Trophoblast cell (in vitro differentiated cells and primary cell): ENCODE measurements around the gene ST3GAL4.

ENCODE experiments used
- DNase-seq, 2 donors: peaks; one replicate each; pipeline ENCODE4 v3.0.0-alpha.2; 2016
- H2AFZ ChIP-seq: 2 replicates; pipeline ENCODE4 v1.6.1; 2013; ENCODE audit warnings: low read length, moderate library complexity, mild to moderate bottlenecking; ENCODE audit not compliant: insufficient read depth, poor library complexity
- H2AK5ac ChIP-seq: 2 replicates; pipeline ENCODE4 v1.6.1; 2013; ENCODE audit warnings: mild to moderate bottlenecking, low read length
- H2BK120ac ChIP-seq: 2 replicates; pipeline ENCODE4 v1.6.1; 2013; ENCODE audit warnings: low read length, mild to moderate bottlenecking, moderate library complexity; ENCODE audit not compliant: insufficient read depth, poor library complexity
- H2BK12ac ChIP-seq: 2 replicates; pipeline ENCODE4 v1.6.1; 2013; ENCODE audit warnings: mild to moderate bottlenecking, low read length, moderate library complexity
- H2BK5ac ChIP-seq: 2 replicates; pipeline ENCODE4 v1.6.1; 2013; ENCODE audit warnings: low read length, low read depth, moderate library complexity, mild to moderate bottlenecking; ENCODE audit not compliant: poor library complexity
- H3K14ac ChIP-seq: 2 replicates; pipeline ENCODE4 v1.6.1; 2013; ENCODE audit warnings: mild to moderate bottlenecking, low read length
- H3K18ac ChIP-seq: 2 replicates; pipeline ENCODE4 v1.6.1; 2013; ENCODE audit warnings: mild to moderate bottlenecking, low read length
- H3K23ac ChIP-seq: 2 replicates; pipeline ENCODE4 v1.6.1; 2013; ENCODE audit warnings: low read length
- H3K27ac ChIP-seq: 2 replicates; pipeline ENCODE4 v1.5.1; 2013; ENCODE audit warnings: low read depth, mild to moderate bottlenecking, inconsistent platforms, low read length, moderate library complexity
- H3K27me3 ChIP-seq: 2 replicates; pipeline ENCODE4 v1.6.1; 2013; ENCODE audit warnings: inconsistent platforms, mild to moderate bottlenecking, low read length, moderate library complexity; ENCODE audit not compliant: insufficient read depth
- H3K36me3 ChIP-seq, 2 experiments: 1 replicate in 1 of 2; 2 replicates in 1 of 2; pipeline ENCODE4 v1.6.1; 2013; ENCODE audit warnings: low read length in 2 of 2, mild to moderate bottlenecking in 2 of 2, moderate library complexity in 1 of 2; ENCODE audit not compliant: insufficient read depth in 2 of 2, control insufficient read depth in 1 of 2
- H3K4ac ChIP-seq: 2 replicates; pipeline ENCODE4 v1.6.1; 2013; ENCODE audit warnings: low read depth, mild to moderate bottlenecking, low read length, moderate library complexity
- H3K4me1 ChIP-seq, 2 experiments: 1 replicate in 1 of 2; 2 replicates in 1 of 2; pipeline ENCODE4 v1.6.1; 2013; ENCODE audit warnings: low read length in 2 of 2, mild to moderate bottlenecking in 2 of 2, moderate library complexity in 1 of 2; ENCODE audit not compliant: insufficient read depth in 2 of 2, control insufficient read depth in 1 of 2
- H3K4me2 ChIP-seq: 2 replicates; pipeline ENCODE4 v1.6.1; 2013; ENCODE audit warnings: inconsistent platforms, mild to moderate bottlenecking, low read length, moderate library complexity
- H3K4me3 ChIP-seq: 2 replicates; pipeline ENCODE4 v1.5.1; 2013; ENCODE audit warnings: mild to moderate bottlenecking, low read depth, low read length, inconsistent platforms
- H3K79me1 ChIP-seq: one replicate; pipeline ENCODE4 v1.6.1; 2013; ENCODE audit warnings: low read length
- H3K79me2 ChIP-seq: 2 replicates; pipeline ENCODE4 v1.6.1; 2013; ENCODE audit warnings: low read length, mild to moderate bottlenecking; ENCODE audit not compliant: control insufficient read depth, insufficient read depth, poor library complexity
- H3K9ac ChIP-seq: 2 replicates; pipeline ENCODE4 v1.6.1; 2013; ENCODE audit warnings: mild to moderate bottlenecking, low read length
- H3K9me3 ChIP-seq: 2 replicates; pipeline ENCODE4 v1.6.1; 2013; ENCODE audit warnings: low read depth, mild to moderate bottlenecking, control low read depth, inconsistent platforms, low read length; ENCODE audit not compliant: insufficient read depth
- H4K12ac ChIP-seq: 2 replicates; pipeline ENCODE4 v1.6.1; 2013; ENCODE audit warnings: low read depth, mild to moderate bottlenecking, low read length, moderate library complexity
- H4K8ac ChIP-seq: 2 replicates; pipeline ENCODE4 v1.6.1; 2013; ENCODE audit warnings: low read depth, mild to moderate bottlenecking, low read length, moderate library complexity
- H4K91ac ChIP-seq: one replicate; pipeline ENCODE4 v1.6.1; 2013; ENCODE audit warnings: low read depth, mild to moderate bottlenecking, low read length, moderate library complexity
- WGBS: extraction: QIAGEN DNeasy Blood & Tissue Kit; methylation state at CpG from one replicate; pipeline ENCODE4 v1.1.7; 2013; ENCODE audit warnings: missing lambda C conversion rate; ENCODE audit not compliant: insufficient read length, insufficient coverage; ENCODE audit errors: extremely low coverage; 5-methylcytosine and 5-hydroxymethylcytosine counted together

The ST3GAL4 gene

GRCh38 chr11:126400019-126400418, 44.5 kb downstream of the ST3GAL4 start:
- peaks cover 12% of the 10 kb centered on the region for H3K79me1 ChIP-seq
- H3K36me3 ChIP-seq = no peaks in the 10 kb centered on the region
- no peak overlapping the region for H2AK5ac ChIP-seq
- no peak overlapping the region for H4K12ac ChIP-seq
- no peak overlapping the region for H3K27ac ChIP-seq
- no peak overlapping the region for H3K23ac ChIP-seq
- H3K4me3 ChIP-seq = no peak overlapping the region
- H3K27me3 ChIP-seq = no peaks in the 10 kb centered on the region
- H3K9me3 ChIP-seq = peaks cover 2% of the 10 kb centered on the region
- H2BK12ac ChIP-seq = no peak overlapping the region
- no peak overlapping the region for H4K8ac ChIP-seq
- H3K14ac ChIP-seq = no peak overlapping the region
- H3K9ac ChIP-seq = no peak overlapping the region
- peaks cover under 1% of the 10 kb centered on the region for H3K79me2 ChIP-seq
- no peak overlapping the region for H2BK5ac ChIP-seq
- no peak overlapping the region for H3K4me2 ChIP-seq
- H2AFZ ChIP-seq = no peak overlapping the region
- no peak overlapping the region for H3K18ac ChIP-seq
- H3K4ac ChIP-seq = no peak overlapping the region
- peaks cover 15 to 23% of the 10 kb centered on the region in 2 experiments for H3K4me1 ChIP-seq
- H2BK120ac ChIP-seq = no peak overlapping the region
- no peak for DNase-seq
- H4K91ac ChIP-seq = no peak overlapping the region

GRCh38 chr11:126400479-126400878, 45.0 kb downstream of the ST3GAL4 start:
- H3K9ac ChIP-seq = no peak overlapping the region
- no peaks in the 10 kb centered on the region for H3K36me3 ChIP-seq
- H3K27me3 ChIP-seq = no peaks in the 10 kb centered on the region
- H3K79me1 ChIP-seq = peaks cover 15% of the 10 kb centered on the region
- H4K91ac ChIP-seq = no peak overlapping the region
- H3K14ac ChIP-seq = no peak overlapping the region
- H3K9me3 ChIP-seq = peaks cover 5% of the 10 kb centered on the region
- no CpG with 5 or more reads among the region's 6 CpGs for WGBS
- H2BK12ac ChIP-seq = no peak overlapping the region
- no peak overlapping the region for H4K8ac ChIP-seq
- no peak overlapping the region for H2BK5ac ChIP-seq
- no peak overlapping the region for H3K4me3 ChIP-seq
- no peak for DNase-seq
- H3K4ac ChIP-seq = no peak overlapping the region
- no peak overlapping the region for H3K23ac ChIP-seq
- no peak overlapping the region for H3K18ac ChIP-seq
- no peak overlapping the region for H3K4me2 ChIP-seq
- peaks cover 19 to 28% of the 10 kb centered on the region in 2 experiments for H3K4me1 ChIP-seq
- no peak overlapping the region for H2BK120ac ChIP-seq
- H2AFZ ChIP-seq = no peak overlapping the region
- H3K27ac ChIP-seq = no peak overlapping the region
- H3K79me2 ChIP-seq = peaks cover 3% of the 10 kb centered on the region
- H2AK5ac ChIP-seq = no peak overlapping the region
- no peak overlapping the region for H4K12ac ChIP-seq

GRCh38 chr11:126403022-126403581, 47.6 kb downstream of the ST3GAL4 start:
- Histone ChIP-seq H2BK120ac (peak overlapping the region; percentile 27), H3K4ac (no peak overlapping the region), H3K79me2 (peaks cover 8% of the 10 kb centered on the region), H3K4me3 (no peak overlapping the region), H3K9me3 (peaks cover 8% of the 10 kb centered on the region), H4K12ac (no peak overlapping the region), H4K91ac (peak overlapping the region; percentile 52), H3K4me1 (peaks cover 28 to 40% of the 10 kb centered on the region in 2 experiments), H3K23ac (no peak overlapping the region), H3K79me1 (peaks cover 25% of the 10 kb centered on the region), H3K9ac (no peak overlapping the region), H2AK5ac (no peak overlapping the region), H3K27me3 (no peaks in the 10 kb centered on the region), H2BK5ac (peak overlapping the region; percentile 28), H3K18ac (no peak overlapping the region), H3K36me3 (peaks cover 8% of the 10 kb centered on the region in 2 experiments), H3K14ac (peak overlapping the region; percentile 15), H2BK12ac (no peak overlapping the region), H3K4me2 (no peak overlapping the region), H2AFZ (no peak overlapping the region), H4K8ac (peak overlapping the region; percentile 66), H3K27ac (peak overlapping the region; percentile 12)
- no CpG with 5 or more reads among the region's 15 CpGs for WGBS
- peak; percentile 98 for DNase-seq

GRCh38 chr11:126403658-126404057, 48.2 kb downstream of the ST3GAL4 start:
- H3K18ac ChIP-seq = no peak overlapping the region
- H4K12ac ChIP-seq = no peak overlapping the region
- no CpG with 5 or more reads among the region's 8 CpGs for WGBS
- peak overlapping the region; percentile 1 for H3K27ac ChIP-seq
- no peak overlapping the region for H3K14ac ChIP-seq
- DNase-seq = no peak
- no peak overlapping the region for H2AK5ac ChIP-seq
- peaks cover 25% of the 10 kb centered on the region for H3K79me1 ChIP-seq
- no peak overlapping the region for H3K4me3 ChIP-seq
- H2BK5ac ChIP-seq = no peak overlapping the region
- no peak overlapping the region for H3K23ac ChIP-seq
- peaks cover 28 to 40% of the 10 kb centered on the region in 2 experiments for H3K4me1 ChIP-seq
- H3K36me3 ChIP-seq = peaks cover 8 to 14% of the 10 kb centered on the region in 2 experiments
- H2BK120ac ChIP-seq = peak overlapping the region; percentile 29
- H4K91ac ChIP-seq = peak overlapping the region; percentile 2
- H4K8ac ChIP-seq = no peak overlapping the region
- H3K9ac ChIP-seq = no peak overlapping the region
- H3K27me3 ChIP-seq = no peaks in the 10 kb centered on the region
- no peak overlapping the region for H3K4me2 ChIP-seq
- no peak overlapping the region for H2AFZ ChIP-seq
- H3K4ac ChIP-seq = no peak overlapping the region
- peaks cover 6% of the 10 kb centered on the region for H3K9me3 ChIP-seq
- peaks cover 8% of the 10 kb centered on the region for H3K79me2 ChIP-seq
- no peak overlapping the region for H2BK12ac ChIP-seq
